Right ventricle myocardium superior (tissue), 1 donor: Measurements from ENCODE around the gene MED13L. TPM values are rescaled to one million over a fixed set of nuclear protein-coding genes. Genes with fewer than 3 reads are reported as not detected.
A peak's percentile ranks its signal among the peaks of the same experiment; 100 is the strongest.
"Not testable (repeated sequence)": the region's sequence is repeated elsewhere in the genome, so short reads cannot be mapped to it uniquely, and the experiment has no call there.

Experiments used
- ATAC-seq: fragments of 200-7000 bp; cut with Tn5 transposase; one replicate; pipeline ENCODE4 v1.9.1; 2020; ENCODE audit warnings: mild to moderate bottlenecking; ENCODE audit not compliant: poor library complexity
- DNase-seq: peaks from one replicate; pipeline ENCODE4 v3.0.0-alpha.2; 2020
- intact Hi-C: fragments of 100-400 bp; cut with DNase I; formaldehyde crosslinking; loops from one replicate; pipeline ENCODE4 v1.11.2; 2022
- total RNA-seq: library from RNA; stranded (reverse); fragmentation: NEBNext Ultra II Directional; extraction: Animal tissue kit (Norgen Biotek cat#: 25700); gene quantifications from one replicate; pipeline ENCODE4 v1.2.1, GENCODE V29; 2021
- donor health status: DM: no; HTN: yes; CAD: no; lungs with severe emphysema.

The MED13L gene
- total RNA-seq, 1 donor from 2014 or later, result 57.7 TPM

DNA sequence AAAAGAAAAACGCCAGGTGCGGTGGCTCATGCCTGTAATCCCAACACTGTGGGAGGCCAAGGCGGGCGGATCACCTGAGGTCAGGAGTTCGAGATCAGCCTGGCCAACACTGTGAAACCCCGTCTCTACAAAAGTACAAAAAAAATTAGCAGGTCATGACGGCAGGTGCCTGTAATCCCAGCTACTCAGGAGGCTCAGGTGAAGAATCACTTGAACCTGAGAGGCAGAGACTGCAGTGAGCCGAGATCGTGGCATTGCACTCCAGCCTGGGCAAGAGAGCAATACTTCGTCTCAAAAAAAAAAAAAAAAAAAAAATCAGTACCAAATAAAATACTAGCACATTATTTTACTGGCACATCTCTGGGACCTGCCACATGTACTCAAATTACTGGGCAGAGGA, 145.5 kb downstream of the MED13L start:
- ATAC-seq, intact Hi-C loops, DNase-seq: not testable (repeated sequence)

GRCh38 chr12:116131176-116131575, 146.3 kb downstream of the MED13L start:
- intact Hi-C loops, result no loop called here
- ATAC-seq, result no peak
- DNase-seq, result no peak

GRCh38 chr12:116130431-116130830, 147.1 kb downstream of the MED13L start:
- no peak for DNase-seq
- no peak for ATAC-seq
- intact Hi-C loops, result no loop called here

GRCh38 chr12:116128779-116129178, 148.7 kb downstream of the MED13L start:
- intact Hi-C loops, result no loop called here
- ATAC-seq, result no peak
- DNase-seq, result no peak

- no peak for ATAC-seq
- DNase-seq, result no peak
- intact Hi-C loops, result no loop called here
Observed at GRCh38 chr12:116127859-116128258, 149.6 kb downstream of the MED13L start.

GRCh38 chr12:116126610-116127009, 150.9 kb downstream of the MED13L start:
- ATAC-seq, result peak; percentile 40
- no peak for DNase-seq
- intact Hi-C loops, result no loop called here

DNA sequence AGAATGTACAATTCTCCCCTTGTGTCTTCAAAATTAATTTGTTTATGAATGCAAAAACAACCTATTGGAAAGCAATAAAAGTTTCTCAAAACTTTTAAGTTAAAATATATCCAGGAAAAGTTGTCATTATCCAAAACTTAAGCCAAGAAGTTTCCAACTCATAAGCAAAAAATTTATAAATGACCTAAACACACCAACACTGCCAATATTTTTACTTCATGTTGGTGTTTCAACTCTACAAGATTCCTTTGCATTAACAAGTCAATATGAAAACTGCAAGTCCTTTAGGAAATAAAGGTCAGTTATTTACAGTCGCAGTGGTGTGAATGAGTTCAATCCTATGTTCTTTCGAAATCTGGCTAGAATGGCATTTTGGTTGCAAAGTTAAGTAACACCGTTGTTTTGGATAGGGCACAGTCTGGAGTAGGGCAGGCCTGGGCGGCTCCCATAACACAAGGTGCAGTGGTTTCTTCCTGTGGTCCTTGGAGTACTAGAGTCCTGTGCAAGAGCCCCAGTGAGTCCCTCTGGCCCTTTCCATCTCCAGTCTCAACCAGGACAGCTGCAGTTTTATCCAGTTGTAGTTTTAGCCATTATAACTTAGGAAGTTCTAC, 151.4 kb downstream of the MED13L start:
- intact Hi-C loops, result no loop called here
- peak; percentile 21 for ATAC-seq

DNA sequence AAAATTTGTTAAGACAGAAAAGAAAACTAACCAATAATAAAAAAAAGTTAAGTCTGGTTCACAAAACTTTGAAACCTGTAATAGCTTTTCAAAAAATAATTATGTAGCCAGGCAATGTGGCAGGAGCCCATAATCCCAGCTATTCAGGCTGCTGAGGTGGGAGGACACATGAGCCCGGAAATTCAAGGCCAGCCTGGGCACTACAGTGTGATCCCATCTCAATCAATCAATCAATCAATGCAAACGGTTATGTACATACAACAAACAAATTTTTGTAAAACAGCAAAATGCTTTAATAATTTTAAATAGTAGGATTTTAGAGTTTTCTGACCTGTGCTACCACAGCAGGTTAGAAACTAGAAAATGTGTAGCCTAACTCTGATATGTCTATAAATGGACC, 152.4 kb downstream of the MED13L start:
- DNase-seq, result no peak
- no peak for ATAC-seq
- intact Hi-C loops, result no loop called here

More for the DNA sequence above, 151.4 kb downstream of the MED13L start:
- no peak for DNase-seq

GRCh38 chr12:116123451-116124258, 153.8 kb downstream of the MED13L start:
- intact Hi-C loops, result no loop called here
- DNase-seq, result no peak
- ATAC-seq, result peak; percentile 83

- intact Hi-C loops, result no loop called here
- ATAC-seq (no peak), DNase-seq (no peak)
Observed at GRCh38 chr12:116122628-116123027, 154.9 kb downstream of the MED13L start.

- DNase-seq (no peak), ATAC-seq (peak; percentile 58)
- intact Hi-C loops, result no loop called here
Observed at GRCh38 chr12:116121453-116121871, 156.0 kb downstream of the MED13L start.

GRCh38 chr12:116116650-116117424, 160.7 kb downstream of the MED13L start:
- intact Hi-C loops, result no loop called here
- ATAC-seq, result no peak

GRCh38 chr12:116113398-116114130, 163.9 kb downstream of the MED13L start:
- ATAC-seq, result no peak
- intact Hi-C loops, result no loop called here
- DNase-seq, result no peak

More at GRCh38 chr12:116116650-116117424, 160.7 kb downstream of the MED13L start:
- DNase-seq, result no peak

GRCh38 chr12:116106870-116107269, 170.6 kb downstream of the MED13L start:
- DNase-seq (no peak), ATAC-seq (no peak)
- intact Hi-C loops, result no loop called here

DNA sequence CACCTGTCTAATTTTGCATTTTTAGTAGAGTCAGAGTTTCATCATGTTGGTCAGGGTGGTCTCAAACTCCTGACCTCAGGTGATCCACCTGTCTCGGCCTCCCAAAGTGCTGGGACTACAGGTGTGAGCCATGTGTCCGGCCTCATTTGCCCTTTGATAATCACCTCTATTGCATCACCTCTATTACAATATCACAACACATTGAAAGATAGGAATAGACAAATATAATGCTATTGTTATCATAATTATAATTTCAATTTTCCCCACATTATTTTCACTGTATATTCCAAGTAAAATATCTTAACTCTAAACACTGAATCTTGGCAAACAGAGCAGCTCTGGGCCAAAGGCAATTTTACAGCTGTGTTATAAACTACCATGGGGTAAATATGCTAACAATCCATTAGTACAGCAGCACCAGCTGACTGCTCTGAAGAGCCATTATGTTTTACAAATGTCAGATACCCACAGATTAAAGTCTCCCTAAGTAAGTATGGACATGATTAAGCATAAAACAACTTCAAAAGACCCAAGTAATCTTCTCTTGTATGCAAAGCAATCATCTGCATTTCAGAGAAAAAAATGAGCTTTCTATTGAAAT, 173.2 kb downstream of the MED13L start:
- no peak for ATAC-seq
- intact Hi-C loops, result no loop called here
- no peak for DNase-seq

GRCh38 chr12:116101991-116102390, 175.5 kb downstream of the MED13L start:
- ATAC-seq (no peak), DNase-seq (no peak)
- intact Hi-C loops, result no loop called here

- intact Hi-C loops, result no loop called here
- ATAC-seq, result no peak
- DNase-seq, result no peak
Observed at GRCh38 chr12:116099652-116100432, 177.7 kb downstream of the MED13L start.

DNA sequence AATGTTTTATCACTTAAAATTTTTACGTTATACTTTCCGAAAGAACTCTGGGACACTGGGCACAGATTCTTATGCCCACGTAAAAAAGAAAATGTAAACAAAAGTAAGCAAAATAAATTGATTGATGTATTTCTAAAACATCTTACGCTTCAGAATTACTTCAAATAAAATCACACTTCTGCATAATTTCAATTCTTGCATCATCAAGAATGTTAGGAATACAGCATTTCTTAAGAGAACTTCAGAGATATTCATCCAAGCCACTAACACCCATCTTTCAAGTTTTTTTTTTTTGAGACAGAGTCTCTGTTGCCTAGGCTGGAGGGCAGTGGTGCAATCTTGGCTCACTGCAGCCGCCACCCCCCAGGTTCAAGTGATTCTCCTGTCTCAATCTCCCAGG, 180.6 kb downstream of the MED13L start:
- intact Hi-C loops, result no loop called here
- no peak for ATAC-seq
- DNase-seq, result no peak
